GM19324 (cell line): Measurements from ENCODE around the gene PPP1R14C.
"Not testable (repeated sequence)": the region's sequence is repeated elsewhere in the genome, so short reads cannot be mapped to it uniquely, and the experiment has no call there.

Source experiments
- ATAC-seq: cut with Tn5 transposase; IDR thresholded peaks from one replicate; pipeline ENCODE4 v1.9.1; 2021; ENCODE audit warnings: mild to moderate bottlenecking, moderate library complexity; ENCODE audit not compliant: unreplicated experiment, low FRiP score

The PPP1R14C gene

DNA sequence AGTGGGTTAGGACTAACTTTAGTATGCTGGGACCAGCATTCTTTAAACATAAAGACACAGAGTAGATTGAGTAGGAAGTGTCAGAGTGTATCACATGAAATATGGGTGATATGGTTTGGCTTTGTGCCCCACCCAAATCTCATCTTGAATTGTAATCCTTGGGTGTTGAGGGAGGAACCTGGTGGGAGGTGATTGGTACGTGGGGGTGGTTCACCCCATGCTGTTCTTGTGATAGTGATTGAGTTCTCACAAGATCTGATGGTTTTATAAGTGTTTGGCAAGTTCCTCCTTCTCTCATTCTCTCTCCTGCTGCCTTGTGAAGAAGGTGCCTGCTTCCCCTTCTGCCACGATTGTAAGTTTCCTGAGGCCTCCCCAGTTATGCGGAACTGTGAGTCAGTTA, 5.1 kb upstream of the PPP1R14C start:
- ATAC-seq: not testable (repeated sequence)

DNA sequence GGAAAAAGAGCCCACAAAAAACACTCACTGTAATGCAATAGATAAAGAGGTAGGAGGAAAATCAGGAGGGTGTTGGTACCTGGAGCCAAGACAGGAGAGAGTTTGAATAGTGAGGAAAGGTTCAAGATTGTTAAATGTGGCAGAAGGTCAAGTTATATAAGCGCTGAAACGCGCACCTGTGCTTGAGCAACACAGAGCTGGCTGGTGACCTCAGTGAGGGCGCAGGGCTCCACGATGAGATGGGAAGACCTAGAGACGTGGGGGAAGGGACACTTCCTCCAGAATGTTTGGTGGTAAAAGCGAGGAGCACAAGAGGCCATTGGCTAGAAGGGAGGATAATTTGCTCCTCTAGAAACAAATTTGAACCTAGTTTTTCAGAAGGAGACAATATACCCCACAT, 4.2 kb upstream of the PPP1R14C start:
- no peak for ATAC-seq

DNA sequence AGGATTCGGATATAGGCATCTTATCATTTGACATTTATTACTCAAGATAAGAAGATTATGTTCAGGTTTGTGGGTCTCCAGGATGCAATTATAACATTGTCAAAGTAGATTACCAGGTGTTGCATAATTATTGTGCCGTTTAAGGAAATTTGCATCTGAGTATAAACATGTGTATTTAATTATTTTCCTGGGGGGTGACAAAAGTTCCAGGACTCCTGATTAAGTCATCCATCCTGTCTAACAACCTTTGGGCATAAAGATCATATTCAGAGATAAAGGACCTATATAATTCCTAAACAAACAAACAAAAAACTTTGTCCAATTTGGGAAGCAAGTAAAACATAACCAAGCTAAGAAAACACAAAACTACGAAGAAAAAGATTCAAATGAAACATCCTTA, 3.3 kb upstream of the PPP1R14C start:
- no peak for ATAC-seq

DNA sequence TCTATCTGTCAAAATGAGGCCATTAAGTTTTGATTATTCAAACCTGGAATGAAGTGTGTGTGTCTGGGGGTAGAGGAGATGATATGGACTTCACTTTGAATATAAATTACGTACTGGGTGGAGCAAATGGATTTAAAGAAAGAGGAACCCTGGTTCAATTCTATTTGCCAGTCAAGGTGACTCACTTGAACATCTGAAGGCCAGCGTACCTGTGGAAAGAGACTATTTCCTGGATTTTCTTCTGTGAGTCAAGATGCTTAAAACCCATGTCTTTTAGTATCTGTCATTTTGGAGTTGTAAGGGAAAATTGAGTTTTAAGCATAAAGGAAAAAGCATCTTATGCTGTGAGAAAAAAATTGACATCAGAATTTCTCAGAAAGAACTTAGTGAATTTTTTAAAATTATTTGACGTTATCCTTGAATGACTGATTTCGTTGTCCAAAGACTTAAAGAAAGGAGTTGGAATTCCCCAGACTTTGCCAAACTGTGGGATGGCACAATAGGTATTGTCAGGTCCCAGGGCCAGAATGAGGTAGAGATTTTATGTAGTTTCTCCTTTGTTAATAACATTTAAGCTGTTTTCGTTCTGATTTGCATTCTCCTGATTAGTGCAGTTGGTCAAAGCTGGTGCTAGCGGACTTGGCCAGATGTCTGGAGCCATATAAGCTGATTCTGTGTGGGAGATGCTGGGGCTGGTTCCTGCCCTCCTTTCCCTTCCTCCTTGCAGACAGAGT, 2.4 kb upstream of the PPP1R14C start:
- no peak for ATAC-seq

DNA sequence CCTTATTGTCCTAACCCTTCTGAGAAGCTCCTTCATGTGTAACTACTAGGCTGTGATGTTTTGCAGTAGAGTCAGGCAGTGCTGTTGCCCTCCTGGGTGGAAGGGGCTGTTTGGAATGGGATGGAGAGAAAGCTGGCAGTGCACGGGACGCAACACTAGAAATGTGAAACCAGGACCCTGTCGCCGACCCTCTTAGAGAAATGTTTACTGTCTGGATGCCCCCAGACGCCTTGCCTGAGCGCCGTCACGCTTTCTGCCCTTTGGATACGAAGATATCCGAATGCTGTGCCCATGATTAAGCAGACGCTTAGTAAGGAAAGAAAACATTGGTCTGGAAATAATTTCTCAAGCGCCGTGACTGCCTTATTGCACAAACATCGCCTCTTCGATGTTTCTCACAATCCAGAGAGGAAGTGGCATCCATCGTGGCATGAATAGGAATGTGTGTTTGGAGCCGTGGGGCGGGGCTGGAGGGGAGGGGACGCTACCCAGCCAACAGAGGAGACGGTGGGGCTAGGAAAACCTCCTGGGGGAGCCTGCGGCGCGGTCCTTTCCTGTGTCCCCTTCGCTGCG, 661 bp upstream of the PPP1R14C start:
- no peak for ATAC-seq

DNA sequence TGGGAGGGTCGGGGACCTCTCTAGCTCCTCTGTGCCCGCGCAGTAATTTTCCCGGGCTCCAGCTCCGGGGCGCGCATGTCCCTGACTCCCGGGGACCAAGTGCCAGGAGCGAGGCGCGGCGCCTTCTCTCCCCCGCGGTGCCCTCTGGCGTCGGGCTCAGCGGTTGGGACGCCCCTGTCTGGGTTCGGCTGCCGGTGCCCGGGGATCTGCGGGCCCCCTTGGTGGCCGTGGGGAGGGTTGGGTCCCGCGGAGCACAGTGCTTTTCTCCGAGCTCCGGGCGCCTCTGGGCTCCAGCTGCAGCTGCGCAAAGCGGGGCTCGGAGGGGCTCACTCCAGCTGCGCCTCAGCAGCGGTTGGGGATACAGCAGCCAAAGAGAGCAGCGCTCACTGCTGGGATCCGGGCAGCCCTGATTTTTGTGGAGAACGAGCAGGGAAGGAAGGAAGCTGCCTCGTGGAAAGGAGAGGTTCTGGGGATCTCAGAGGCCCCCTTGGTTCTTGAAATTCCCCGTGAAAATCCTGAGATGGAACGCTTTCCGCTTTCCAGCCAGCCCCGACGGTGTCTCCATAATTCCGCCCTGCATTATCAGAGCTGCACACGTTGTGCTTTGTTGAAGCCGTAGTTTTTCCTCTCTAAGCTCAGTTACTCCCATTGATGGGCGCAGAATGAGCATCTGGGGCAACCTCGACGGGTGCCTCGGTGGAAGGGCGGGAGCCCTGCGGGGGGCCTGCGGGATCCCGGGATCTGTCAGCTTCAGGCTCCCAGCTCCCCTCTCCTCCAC, 861 bp downstream of the PPP1R14C start:
- no peak for ATAC-seq

DNA sequence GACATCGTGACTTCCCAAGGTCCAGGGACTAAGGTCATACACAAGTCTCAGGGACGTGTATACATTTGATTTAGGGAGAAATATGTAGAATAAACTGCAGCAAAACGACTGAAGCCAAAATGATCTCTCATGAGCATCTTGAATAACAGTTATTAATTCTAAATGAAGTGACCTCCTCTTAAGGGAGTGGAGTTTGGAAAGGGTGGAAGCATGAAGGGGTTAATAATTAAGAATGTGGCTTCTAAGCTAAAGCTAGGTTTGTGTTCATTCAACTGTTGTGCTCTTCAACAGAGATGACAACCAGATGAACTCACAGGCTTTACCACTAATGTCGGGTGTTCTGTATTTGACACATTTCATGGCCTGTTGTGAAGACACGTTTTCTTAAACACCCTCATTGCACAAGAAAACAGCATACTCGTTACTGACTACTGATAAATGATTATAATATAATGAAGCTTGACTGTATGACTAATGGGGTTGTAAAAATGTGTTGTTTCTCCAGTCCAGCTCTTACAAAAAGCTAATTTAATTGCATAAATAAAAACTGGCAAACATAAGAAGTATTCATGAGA, 1.5 kb downstream of the PPP1R14C start:
- no peak for ATAC-seq

DNA sequence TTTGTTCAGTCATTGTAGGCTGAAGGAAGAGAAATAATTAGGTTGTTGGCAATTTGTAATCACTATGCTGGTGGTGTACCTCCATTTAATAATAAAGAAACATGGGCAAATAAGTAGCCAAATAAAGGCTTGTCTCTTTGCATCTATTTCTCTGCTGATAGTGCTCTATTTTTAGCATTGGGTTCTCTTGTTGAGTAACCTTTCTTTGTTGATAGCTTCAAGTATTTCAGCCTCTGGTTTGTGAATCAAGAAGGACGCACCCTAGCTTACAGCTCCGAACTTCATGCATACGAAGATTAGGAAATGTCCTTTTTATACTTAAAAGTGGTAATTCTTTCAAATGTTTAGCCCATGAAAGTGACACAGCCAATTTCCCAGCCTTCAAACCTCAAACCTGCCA, 2.6 kb downstream of the PPP1R14C start:
- no peak for ATAC-seq

DNA sequence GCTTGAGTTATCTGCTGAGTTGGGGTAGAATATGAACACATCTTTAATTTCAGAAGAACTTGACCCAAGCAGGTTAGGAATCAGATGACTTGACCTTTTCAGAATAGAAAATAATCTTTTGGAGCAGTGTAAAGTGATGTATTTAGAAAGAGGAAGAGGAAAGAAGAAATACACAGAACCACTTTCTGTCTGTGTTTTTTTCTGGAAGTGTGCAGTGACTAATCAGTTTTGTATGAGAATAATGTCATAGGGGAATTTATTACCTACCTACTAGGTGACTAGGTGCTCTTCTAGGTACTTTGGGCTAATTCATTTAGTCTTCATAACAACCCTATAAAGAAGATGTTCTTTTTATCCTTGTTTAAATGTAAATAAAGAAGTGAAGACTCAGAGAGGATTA, 3.0 kb downstream of the PPP1R14C start:
- ATAC-seq: no peak

DNA sequence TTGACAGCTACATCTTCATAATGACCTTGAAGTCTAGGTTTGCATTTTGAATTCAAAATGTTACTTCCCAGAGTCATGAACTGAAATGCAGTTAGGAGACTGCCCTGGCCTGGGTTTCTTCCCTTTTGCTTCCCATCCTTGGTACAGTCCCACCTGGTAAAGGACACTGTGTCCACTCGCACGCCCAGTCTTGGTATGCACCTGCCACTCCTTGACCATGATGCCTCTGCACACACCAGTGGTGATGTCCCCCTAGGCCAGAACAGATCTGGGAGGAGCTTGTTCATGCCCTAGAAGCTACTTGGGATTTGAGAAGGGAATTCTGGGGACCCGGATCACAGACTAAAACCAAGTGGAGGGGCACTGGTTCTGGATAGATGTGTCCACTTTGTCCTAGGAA, 3.6 kb downstream of the PPP1R14C start:
- no peak for ATAC-seq

DNA sequence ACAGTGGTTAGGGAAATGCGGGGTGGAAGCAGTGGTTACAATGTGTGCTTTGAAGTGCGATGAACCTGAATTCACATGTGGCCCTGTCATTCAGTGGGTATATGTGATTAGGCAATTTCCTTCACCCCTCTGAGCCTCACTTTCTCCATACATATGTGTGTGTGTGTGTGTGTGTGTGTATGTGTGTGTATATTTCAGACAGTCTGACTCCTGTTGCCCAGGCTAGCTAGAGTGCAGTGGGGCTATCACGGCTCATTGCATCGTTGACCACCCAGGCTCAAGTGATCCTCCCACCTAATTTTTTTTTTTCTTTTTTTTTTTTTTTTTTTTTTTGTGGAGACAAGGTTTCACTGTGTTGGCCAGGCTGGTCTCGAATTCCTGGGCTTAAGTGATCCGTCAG, 6.3 kb downstream of the PPP1R14C start:
- ATAC-seq: no peak

DNA sequence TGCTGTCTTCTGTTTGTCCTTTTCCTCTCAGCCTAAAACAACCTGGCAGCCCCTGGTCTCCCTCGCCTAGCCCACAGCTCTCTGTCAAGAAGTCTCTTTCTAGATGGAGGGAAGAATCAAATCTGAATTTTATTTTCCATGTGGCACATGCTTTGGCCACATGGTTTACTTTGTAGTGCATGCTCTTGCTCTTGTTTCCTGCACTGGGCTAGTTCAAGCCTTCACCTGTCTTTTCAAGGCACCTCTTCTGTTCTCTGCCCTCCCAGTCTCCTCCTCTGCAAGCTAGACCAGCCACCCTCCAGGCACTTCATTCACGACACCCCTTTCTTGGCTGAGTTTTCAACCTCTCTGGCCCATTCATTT, 7.6 kb downstream of the PPP1R14C start:
- no peak for ATAC-seq

DNA sequence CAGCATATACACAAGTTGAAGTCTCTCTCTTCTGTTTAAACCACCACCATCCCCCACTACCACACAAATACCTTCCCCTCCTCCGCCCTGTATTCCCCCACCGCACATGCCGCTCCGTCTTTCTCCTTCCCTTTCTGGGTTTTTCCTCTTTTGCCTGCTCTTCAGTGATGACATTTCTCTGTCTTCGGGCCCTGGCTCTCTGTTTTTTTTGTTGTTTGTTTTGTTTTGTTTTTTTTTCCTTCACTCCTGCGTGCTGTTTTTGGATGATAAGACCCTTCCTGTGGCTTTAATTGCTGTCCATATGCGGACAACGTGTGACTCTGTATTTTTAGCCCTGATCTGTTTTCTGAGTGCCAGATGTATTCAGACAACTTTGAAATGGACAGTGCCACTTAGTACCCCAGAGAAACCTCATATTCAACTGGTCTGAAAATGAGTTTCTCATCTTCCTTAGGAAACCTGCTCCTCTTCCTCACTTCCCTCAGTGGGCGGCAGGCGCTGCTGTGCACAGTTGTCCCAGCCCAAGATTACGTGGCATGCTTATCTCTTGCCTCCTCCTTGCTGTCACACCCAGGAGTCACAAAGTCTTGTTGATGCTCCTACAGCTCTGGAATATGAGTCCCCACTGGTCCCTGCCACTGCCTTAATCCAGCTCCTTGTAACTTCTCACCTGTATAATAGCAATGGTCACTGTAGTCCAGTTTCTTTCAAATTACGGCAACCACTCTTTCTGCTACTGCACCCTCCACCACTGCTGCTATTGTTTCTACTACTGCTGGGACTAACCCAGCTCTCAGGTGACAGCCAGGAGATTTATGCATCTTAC, 8.2 kb downstream of the PPP1R14C start:
- ATAC-seq: no peak

DNA sequence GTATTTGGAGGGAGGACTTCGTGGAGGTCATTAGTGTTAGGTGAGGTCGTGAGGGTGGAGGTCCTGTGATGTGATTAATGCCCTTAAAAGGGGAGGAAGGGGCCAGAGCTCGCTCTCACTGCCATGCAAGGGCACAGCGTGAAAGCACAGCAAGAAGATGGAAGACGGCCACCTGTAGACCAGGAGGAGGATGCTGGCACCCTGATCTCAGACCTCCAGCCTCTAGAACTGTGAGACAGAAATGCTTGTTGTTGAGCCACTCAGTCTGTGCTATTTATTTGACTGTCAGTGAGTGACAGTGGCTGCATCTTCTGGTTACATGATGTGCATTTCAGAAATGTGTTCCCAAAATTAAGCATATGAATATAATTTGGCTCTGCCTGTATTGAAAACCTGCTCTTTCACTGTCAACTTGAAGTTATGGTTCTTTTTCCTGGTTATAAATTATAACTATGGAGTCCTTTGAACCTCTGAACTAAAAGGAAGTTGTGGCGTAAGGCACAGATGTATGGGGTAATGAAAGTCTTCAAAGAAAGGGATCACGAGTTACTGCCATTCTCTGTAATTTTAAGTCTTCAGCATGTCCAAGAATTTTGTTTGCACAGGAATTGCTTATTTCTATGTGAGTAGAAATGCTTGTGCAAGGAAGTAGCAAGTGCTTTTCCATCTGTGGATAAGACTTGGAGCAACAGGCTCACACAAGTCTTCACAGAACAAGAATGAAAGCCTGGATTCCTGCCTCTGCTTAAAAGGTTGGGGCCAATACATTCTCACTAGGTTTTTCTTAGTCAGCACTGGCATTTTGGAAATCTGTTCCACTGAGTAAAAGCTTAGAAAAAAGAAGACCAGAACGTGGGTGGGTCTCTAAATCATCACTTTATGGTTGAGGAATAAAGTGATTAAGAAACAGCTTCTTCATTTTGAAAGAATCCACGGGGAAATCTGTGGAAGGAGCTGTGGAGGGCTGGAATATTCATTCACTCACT, 10.3 kb downstream of the PPP1R14C start:
- no peak for ATAC-seq

DNA sequence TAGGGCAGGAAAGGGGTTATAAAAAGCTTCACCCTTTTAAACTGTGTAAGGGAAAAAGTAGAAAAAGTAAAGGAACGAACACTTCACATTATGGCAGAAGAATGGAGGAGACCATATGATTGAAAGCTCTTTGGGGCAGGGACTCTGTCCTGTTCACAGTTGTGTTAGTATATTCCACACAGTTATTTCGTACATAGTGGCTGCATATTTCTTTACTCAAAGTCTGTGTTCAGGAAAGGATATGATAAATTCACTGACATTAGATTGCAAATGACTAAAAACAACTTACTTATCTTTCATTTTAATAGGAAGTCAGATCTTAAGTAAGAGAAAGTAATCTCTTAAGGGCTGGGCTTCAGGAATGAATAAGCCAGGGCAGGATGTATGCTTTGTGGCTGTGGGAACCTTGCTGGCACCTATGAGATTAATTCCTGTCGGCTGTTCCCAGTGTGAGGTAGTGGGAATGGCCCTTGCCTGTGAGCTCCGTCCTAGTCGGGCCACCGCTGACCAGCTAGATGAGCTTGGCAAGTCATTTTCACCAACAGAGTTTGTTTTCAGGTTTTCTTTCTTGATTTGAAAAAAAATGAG, 11.2 kb downstream of the PPP1R14C start:
- ATAC-seq: no peak

DNA sequence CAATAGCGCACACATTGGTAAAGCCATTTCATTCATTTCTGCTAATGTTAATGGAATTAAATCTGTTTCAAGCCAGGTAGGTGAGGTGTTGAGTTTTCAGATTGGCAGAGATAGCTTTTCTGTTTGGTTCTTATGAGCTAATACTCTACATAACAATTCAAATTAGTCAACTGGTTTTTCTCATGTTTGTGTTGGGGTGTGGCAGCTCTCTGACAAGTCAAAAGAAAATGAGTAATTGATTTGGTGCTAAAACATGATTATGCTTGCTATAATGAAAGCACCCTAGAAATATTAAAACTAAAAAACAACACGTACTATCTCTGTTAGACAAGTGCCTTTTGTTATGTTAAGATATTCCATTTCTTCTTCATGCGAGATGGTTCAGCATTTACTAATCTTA, 13.6 kb downstream of the PPP1R14C start:
- ATAC-seq: no peak

DNA sequence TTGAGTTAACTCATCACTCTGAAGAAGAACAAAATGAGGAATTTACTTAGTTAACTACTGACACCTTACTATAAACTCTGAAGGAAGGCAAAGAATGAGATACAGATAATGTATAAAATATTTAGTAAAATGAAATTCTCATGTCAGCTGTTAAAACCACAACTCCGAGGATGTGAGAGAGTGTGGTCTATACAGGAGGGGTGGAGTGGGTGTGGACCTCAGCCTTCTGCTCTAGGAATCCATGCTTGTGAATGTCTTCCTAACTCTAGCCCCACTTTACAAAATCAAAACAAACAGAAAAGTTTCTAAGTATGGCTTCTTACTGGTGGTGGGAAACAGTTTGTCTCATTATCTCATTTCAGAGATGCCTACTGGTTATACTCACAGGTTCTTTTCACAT, 14.2 kb downstream of the PPP1R14C start:
- no peak for ATAC-seq

DNA sequence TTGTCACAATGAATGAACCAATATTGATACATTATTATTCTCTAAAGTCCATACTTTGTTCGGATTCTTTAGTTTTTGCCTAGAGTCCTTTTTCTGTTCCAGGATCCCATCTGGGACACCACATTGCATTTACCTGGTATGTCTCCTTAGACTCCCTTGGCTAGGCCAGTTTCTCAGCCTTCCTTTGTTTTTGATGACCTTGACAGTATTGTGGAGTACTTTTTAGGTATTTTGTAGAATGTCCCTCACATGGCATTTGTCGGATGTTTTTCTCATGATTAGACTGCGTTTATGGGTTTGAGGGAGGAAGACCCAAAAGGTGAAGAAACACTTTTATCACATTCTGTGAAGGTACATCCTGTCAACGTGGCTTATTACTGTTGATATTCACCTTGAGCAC, 16.9 kb downstream of the PPP1R14C start:
- no peak for ATAC-seq

DNA sequence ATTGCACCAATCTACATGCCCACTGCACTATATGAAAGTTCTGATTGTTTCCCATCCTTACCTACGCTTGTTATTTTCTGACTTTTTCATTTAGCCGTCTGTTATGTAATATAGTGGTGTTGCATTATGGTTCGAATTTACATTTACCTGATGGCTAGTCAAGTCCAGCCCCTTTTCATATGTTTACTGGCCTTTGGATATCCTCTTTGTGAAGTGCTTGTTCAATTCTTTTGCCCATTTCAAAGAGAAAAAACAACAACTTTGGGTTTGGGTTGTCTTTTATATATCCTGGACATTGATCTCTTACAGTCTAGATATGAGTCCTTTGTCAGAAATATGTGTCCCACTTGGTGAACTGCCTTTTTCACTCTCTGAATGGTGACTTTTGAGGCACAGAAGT, 21.1 kb downstream of the PPP1R14C start:
- ATAC-seq: no peak
